Stimulated activated CD8-positive, alpha-beta memory T cell treated with anti-CD3 and anti-CD28 coated beads, Interleukin-4, amount 100 ng/mL, for 1 hour (primary cell): ENCODE measurements around the gene FAM24A.
"Not testable (repeated sequence)": the region's sequence is repeated elsewhere in the genome, so short reads cannot be mapped to it uniquely, and the experiment has no call there.

ENCODE experiments used
- DNase-seq, 2 donors: peaks; one replicate each; pipeline ENCODE4 v3.0.0-alpha.2; 2020; ENCODE audit warnings: low read depth in 2 of 2, low spot score in 1 of 2

FAM24A gene

GRCh38 chr10:122910310-122910709 lies at the start of gene FAM24A:
TSS of gene FAM24A (plus strand) at chr10:122910610. CDS start at chr10:122911635, 1,025 bp downstream.
- DNase-seq: no peak

GRCh38 chr10:122861711-122862161 lies 48.7 kb upstream of the FAM24A start:
- no peak for DNase-seq

- no peak for DNase-seq
Observed at GRCh38 chr10:122863216-122864193, 46.9 kb upstream of the FAM24A start.

- no peak for DNase-seq
Observed at GRCh38 chr10:122864194-122864592, 46.2 kb upstream of the FAM24A start.

GRCh38 chr10:122864901-122865300 lies 45.5 kb upstream of the FAM24A start:
- no peak for DNase-seq

GRCh38 chr10:122866757-122867482 lies 43.5 kb upstream of the FAM24A start:
- DNase-seq: not testable (repeated sequence)

GRCh38 chr10:122868768-122869167 lies 41.6 kb upstream of the FAM24A start:
- DNase-seq: not testable (repeated sequence)

- not testable (repeated sequence) for DNase-seq
Observed at GRCh38 chr10:122871947-122872346, 38.5 kb upstream of the FAM24A start.

GRCh38 chr10:122875843-122876466 lies 34.5 kb upstream of the FAM24A start:
- DNase-seq: no peak

- no peak for DNase-seq
Observed at GRCh38 chr10:122876467-122876855, 33.9 kb upstream of the FAM24A start.

GRCh38 chr10:122877264-122877663 lies 33.1 kb upstream of the FAM24A start:
- no peak for DNase-seq

GRCh38 chr10:122878799-122879338 lies 31.5 kb upstream of the FAM24A start:
- no peak for DNase-seq

- peak; percentile 75 to 94 for DNase-seq
Observed at GRCh38 chr10:122879339-122880273, 30.8 kb upstream of the FAM24A start, which contains the start of gene FAM24B. TSS of gene FAM24B (minus strand) at chr10:122879581. CDS start at chr10:122850515, 29,066 bp downstream.

- DNase-seq: no peak
Observed at GRCh38 chr10:122882766-122883165, 27.6 kb upstream of the FAM24A start.

- no peak for DNase-seq
Observed at GRCh38 chr10:122884166-122884565, 26.2 kb upstream of the FAM24A start.

- no peak for DNase-seq
Observed at GRCh38 chr10:122894261-122894944, 16.0 kb upstream of the FAM24A start.

GRCh38 chr10:122903861-122904260 lies 6.5 kb upstream of the FAM24A start:
- not testable (repeated sequence) for DNase-seq

- DNase-seq: peak in 1 of 2 donors; percentile 6
Observed at GRCh38 chr10:122911889-122912484, 1.6 kb downstream of the FAM24A start.

GRCh38 chr10:122915700-122916099 lies 5.3 kb downstream of the FAM24A start:
- no peak for DNase-seq
